H1 (cell line): ENCODE data around the gene DNAJB5.

Experiments used
- CTCF ChIP-seq, 3 experiments: IDR thresholded peaks; 1 replicate in 2 of 3; 2 replicates in 1 of 3; pipeline versions ENCODE4 v1.5.1 to v1.6.1; 2011; ENCODE audit warnings: low read length in 3 of 3, mild to moderate bottlenecking in 3 of 3, inconsistent platforms in 2 of 3, low read depth in 1 of 3, moderate library complexity in 1 of 3; ENCODE audit not compliant: insufficient read depth in 1 of 3; ENCODE audit errors: control extremely low read depth in 1 of 3
- EZH2 ChIP-seq: fragments of 200-600 bp; sonication (generic); IDR thresholded peaks from 2 replicates; pipeline ENCODE4 v1.7.1; 2012; ENCODE audit warnings: low read depth, mild to moderate bottlenecking, moderate library complexity, low read length, inconsistent platforms; ENCODE audit not compliant: severe bottlenecking
- KDM1A ChIP-seq: fragments of 200-600, 300-600 bp; sonication (generic); IDR thresholded peaks from 2 replicates; pipeline ENCODE4 v1.7.1; 2016; ENCODE audit warnings: mild to moderate bottlenecking, low read length, borderline replicate concordance
- NANOG ChIP-seq: IDR thresholded peaks from 2 replicates; pipeline ENCODE4 v1.6.1; 2011; ENCODE audit warnings: low read length, low read depth, mild to moderate bottlenecking, inconsistent platforms; ENCODE audit not compliant: insufficient read depth, poor library complexity, severe bottlenecking
- POLR2A ChIP-seq, 2 experiments: IDR thresholded peaks; 1 replicate in 1 of 2; 2 replicates in 1 of 2; pipeline ENCODE4 v1.6.1; 2011; ENCODE audit warnings: low read depth in 2 of 2, low read length in 2 of 2, mild to moderate bottlenecking in 2 of 2; ENCODE audit errors: control extremely low read depth in 1 of 2
- RAD21 ChIP-seq, 2 experiments: IDR thresholded peaks in 1 of 2; conservative IDR thresholded peaks in 1 of 2; 2 replicates each; pipeline ENCODE4 v1.6.1; 2011; ENCODE audit warnings: low read depth in 2 of 2, low read length in 2 of 2, improper control_type of control experiment in 1 of 2, inconsistent platforms in 1 of 2, mild to moderate bottlenecking in 1 of 2, moderate library complexity in 1 of 2
- USF2 ChIP-seq: IDR thresholded peaks from 2 replicates; pipeline ENCODE4 v1.6.1; 2011; ENCODE audit warnings: low read length, improper control_type of control experiment

- TF ChIP-seq CTCF (IDR thresholded peaks at IDR 0.05; ENCODE audit: control extremely low read depth in 1 of 3, insufficient read depth in 1 of 3, low read depth in 1 of 3, low read length in 3 of 3) (no peak), USF2 (no peak), POLR2A (IDR thresholded peaks at IDR 0.05; ENCODE audit: control extremely low read depth in 1 of 2, low read depth in 2 of 2, low read length in 2 of 2) (no peak), EZH2 (no peak), RAD21 (IDR thresholded peaks at IDR 0.05 in 1 of 2, conservative IDR thresholded peaks at IDR 0.05 in 1 of 2; ENCODE audit: low read depth in 2 of 2, low read length in 2 of 2) (no peak), NANOG (no peak), KDM1A (no peak)
Measured at GRCh38 chr9:35042891-35043545, 53.5 kb downstream of the DNAJB5 start.
